Measurements from ENCODE around the gene ABCA4.

The ABCA4 gene

DNA sequence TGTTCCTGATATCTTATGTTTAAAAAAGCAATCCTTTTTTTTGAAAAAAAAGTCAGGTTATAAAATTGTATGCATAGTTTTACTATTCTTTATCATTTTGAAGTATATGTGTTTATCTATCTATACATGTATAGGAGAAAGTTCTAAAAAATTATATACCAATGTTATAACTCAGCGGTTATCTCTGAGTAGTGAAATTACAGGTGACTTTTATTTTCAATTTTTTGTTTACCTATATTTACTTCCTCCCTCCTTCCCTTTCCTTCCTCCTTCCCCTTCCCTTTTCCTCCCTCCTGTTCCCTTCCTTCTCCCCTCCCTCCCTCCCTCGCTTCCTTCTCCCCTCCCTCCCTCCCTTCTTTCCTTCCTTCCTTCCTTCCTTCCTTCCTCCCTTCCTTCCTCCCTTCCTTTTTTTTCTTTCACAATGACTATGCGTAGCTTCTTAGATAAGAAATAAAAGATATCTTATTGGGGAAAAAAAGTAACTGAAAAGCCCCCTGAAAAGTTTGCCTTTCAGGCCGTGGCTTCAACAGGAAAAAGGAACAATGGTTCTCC, 77.1 kb downstream of the ABCA4 start:
- Histone ChIP-seq H3K4me2 (ENCODE audit: insufficient read depth, low read length, poor library complexity, severe bottlenecking) (no peak overlapping the region), H2AK5ac (ENCODE audit: low read depth, low read length) (no peak overlapping the region), H2AFZ (ENCODE audit: low read length) (peak overlapping the region; percentile 71), H2BK5ac (ENCODE audit: low read length) (no peak overlapping the region), H3K4me1 (ENCODE audit: control insufficient read depth in 2 of 2, insufficient read depth in 1 of 2, low read depth in 1 of 2, low read length in 2 of 2) (peaks cover 7% of the 10 kb centered on the region in 2 donors), H3K36me3 (replicated peaks in 1 of 2; ENCODE audit: control insufficient read depth in 2 of 2, insufficient read depth in 2 of 2, low read length in 2 of 2) (no peaks in the 10 kb centered on the region), H4K8ac (ENCODE audit: low read depth, low read length) (no peak overlapping the region), H3K9ac (ENCODE audit: low read depth, low read length, poor library complexity) (no peak overlapping the region), H3K4ac (ENCODE audit: low read length) (no peak overlapping the region), H3K14ac (ENCODE audit: low read length) (no peak overlapping the region), H2BK12ac (ENCODE audit: low read length) (no peak overlapping the region), H3K18ac (ENCODE audit: low read length) (no peak overlapping the region), H3K27me3 (ENCODE audit: control insufficient read depth in 3 of 3, insufficient read depth in 3 of 3, low read depth in 1 of 3, low read length in 3 of 3) (no peaks in the 10 kb centered on the region), H4K91ac (ENCODE audit: low read depth, low read length, poor library complexity) (no peak overlapping the region), H2BK15ac (ENCODE audit: low read length) (no peak overlapping the region), H3K27ac (replicated peaks; ENCODE audit: low read length) (no peak overlapping the region), H3K9me3 (replicated peaks in 1 of 2; ENCODE audit: control insufficient read depth in 2 of 2, insufficient read depth in 1 of 2, low read depth in 1 of 2, low read length in 2 of 2) (no peaks in the 10 kb centered on the region), H3K4me3 (ENCODE audit: low read length in 2 of 2) (no peak overlapping the region), H3K23ac (ENCODE audit: low read depth, low read length, poor library complexity) (no peak overlapping the region), H3K79me1 (ENCODE audit: low read depth, low read length) (no peaks in the 10 kb centered on the region), H2BK120ac (ENCODE audit: low read depth, low read length) (no peak overlapping the region)
- DNase-seq (ENCODE audit: low spot score): no peak
- WGBS, 2 donors (ENCODE audit: extremely low coverage in 2 of 2, insufficient read length in 2 of 2, insufficient replicate concordance in 1 of 2): no CpG with 5 or more reads among the region's 4 CpGs

DNA sequence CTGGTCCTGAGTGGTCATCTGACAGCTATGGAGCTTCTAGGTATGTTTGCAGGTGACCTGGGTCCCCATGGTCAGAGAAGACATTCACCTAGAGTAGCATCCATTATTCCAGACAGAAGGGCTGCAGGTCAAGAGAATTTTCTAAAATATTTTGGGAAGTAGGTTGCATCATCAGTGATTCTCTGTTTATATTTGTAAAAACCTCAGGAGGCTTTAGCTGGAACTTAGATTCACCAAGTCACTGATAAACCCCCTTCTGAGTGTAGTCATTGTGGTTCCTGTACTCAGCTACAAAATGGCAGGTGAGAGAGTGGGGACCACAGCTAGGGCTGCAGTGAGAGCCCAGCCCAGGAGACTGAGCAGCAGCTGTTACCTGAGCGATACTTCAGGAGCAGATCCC, 78.6 kb downstream of the ABCA4 start:
- H3K4ac ChIP-seq (ENCODE audit: low read length): no peak overlapping the region

DNA sequence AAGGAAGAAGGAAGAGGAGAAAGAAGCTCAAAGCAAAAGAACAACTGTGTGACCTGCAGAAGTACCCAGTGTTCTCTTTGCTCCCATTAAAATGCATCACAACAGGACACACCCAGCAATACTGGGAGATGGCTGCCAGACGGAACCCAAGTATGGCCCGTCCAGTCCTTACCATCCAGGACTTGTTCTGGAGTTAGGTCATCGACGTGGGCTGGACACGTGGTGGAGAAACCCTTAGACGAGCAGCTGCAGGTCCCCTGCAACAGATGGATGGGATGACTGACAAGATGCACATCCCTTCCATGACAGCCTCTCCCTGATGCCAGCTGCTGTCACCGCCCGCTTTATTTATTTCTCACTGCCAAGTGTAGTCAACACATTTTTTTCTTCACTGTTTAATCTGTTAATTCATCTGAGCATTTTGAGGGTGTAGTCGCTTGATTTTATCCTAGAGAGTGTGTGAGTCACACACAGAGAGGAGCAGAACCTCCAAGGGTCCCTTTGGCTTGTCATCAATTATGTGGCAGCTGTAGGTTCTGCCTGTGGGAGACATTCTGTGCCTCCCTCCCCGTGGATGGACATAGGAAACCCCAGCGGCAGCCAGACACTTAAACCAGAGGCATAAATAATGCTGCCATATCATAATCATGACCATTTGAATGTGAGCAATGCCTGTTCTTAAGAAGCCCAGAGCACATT, 80.9 kb downstream of the ABCA4 start:
- H2BK15ac ChIP-seq (ENCODE audit: low read length): no peak overlapping the region
- no peak for DNase-seq (ENCODE audit: low spot score)
- no peak overlapping the region for H2BK5ac ChIP-seq (ENCODE audit: low read length)

More for the DNA sequence above, 78.6 kb downstream of the ABCA4 start:
- no peak overlapping the region for H3K9ac ChIP-seq (ENCODE audit: low read depth, low read length, poor library complexity)
- no peak for DNase-seq (ENCODE audit: low spot score)
- H3K36me3 ChIP-seq (replicated peaks in 1 of 2; ENCODE audit: control insufficient read depth in 2 of 2, insufficient read depth in 2 of 2, low read length in 2 of 2): no peaks in the 10 kb centered on the region
- H3K27me3 ChIP-seq (ENCODE audit: control insufficient read depth in 3 of 3, insufficient read depth in 3 of 3, low read depth in 1 of 3, low read length in 3 of 3): no peaks in the 10 kb centered on the region
- no peak overlapping the region for H2AK5ac ChIP-seq (ENCODE audit: low read depth, low read length)
- no peak overlapping the region for H4K8ac ChIP-seq (ENCODE audit: low read depth, low read length)
- H3K18ac ChIP-seq (ENCODE audit: low read length): peak overlapping the region; percentile 18
- no peaks in the 10 kb centered on the region for H3K9me3 ChIP-seq (replicated peaks in 1 of 2; ENCODE audit: control insufficient read depth in 2 of 2, insufficient read depth in 1 of 2, low read depth in 1 of 2, low read length in 2 of 2)
- no peak overlapping the region for H2BK5ac ChIP-seq (ENCODE audit: low read length)
- no CpG with 5 or more reads among the region's 1 CpG for WGBS, 2 donors (ENCODE audit: extremely low coverage in 2 of 2, insufficient read length in 2 of 2, insufficient replicate concordance in 1 of 2)
- H4K91ac ChIP-seq (ENCODE audit: low read depth, low read length, poor library complexity): no peak overlapping the region
- no peak overlapping the region for H2BK12ac ChIP-seq (ENCODE audit: low read length)
- no peak overlapping the region for H2BK120ac ChIP-seq (ENCODE audit: low read depth, low read length)
- no peak overlapping the region for H3K14ac ChIP-seq (ENCODE audit: low read length)
- H3K79me1 ChIP-seq (ENCODE audit: low read depth, low read length): no peaks in the 10 kb centered on the region
- no peak overlapping the region for H3K4me2 ChIP-seq (ENCODE audit: insufficient read depth, low read length, poor library complexity, severe bottlenecking)
- no peak overlapping the region for H3K4me3 ChIP-seq (ENCODE audit: low read length in 2 of 2)
- no peak overlapping the region for H2AFZ ChIP-seq (ENCODE audit: low read length)
- H3K4me1 ChIP-seq (ENCODE audit: control insufficient read depth in 2 of 2, insufficient read depth in 1 of 2, low read depth in 1 of 2, low read length in 2 of 2): peaks cover 5 to 9% of the 10 kb centered on the region in 2 donors
- H2BK15ac ChIP-seq (ENCODE audit: low read length): no peak overlapping the region
- H3K27ac ChIP-seq (replicated peaks; ENCODE audit: low read length): no peak overlapping the region
- H3K23ac ChIP-seq (ENCODE audit: low read depth, low read length, poor library complexity): no peak overlapping the region

DNA sequence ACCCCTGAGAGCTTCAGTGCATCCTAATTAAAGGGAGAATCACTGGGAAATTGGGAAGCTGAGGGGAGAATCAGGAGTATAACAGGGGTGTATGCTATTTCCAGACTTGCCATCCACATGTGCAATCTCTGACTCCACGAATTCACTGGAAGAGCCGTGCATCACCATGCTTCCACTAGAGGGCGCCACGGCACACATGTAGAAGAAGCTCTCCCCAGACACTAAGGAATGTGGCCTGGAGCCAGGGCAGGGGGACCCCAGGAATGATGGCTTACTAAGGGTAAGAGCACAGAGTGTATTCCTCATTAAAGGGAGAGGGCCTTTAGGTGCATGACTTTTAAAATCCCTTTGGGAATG, 81.5 kb downstream of the ABCA4 start:
- no peaks in the 10 kb centered on the region for H3K79me1 ChIP-seq (ENCODE audit: low read depth, low read length)

More for the DNA sequence above, 80.9 kb downstream of the ABCA4 start:
- Histone ChIP-seq H3K18ac (ENCODE audit: low read length) (peak overlapping the region; percentile 46), H3K4me3 (ENCODE audit: low read length in 2 of 2) (no peak overlapping the region), H3K4ac (ENCODE audit: low read length) (no peak overlapping the region), H3K79me1 (ENCODE audit: low read depth, low read length) (no peaks in the 10 kb centered on the region), H3K4me1 (ENCODE audit: control insufficient read depth in 2 of 2, insufficient read depth in 1 of 2, low read depth in 1 of 2, low read length in 2 of 2) (peaks cover 5 to 9% of the 10 kb centered on the region in 2 donors), H3K14ac (ENCODE audit: low read length) (no peak overlapping the region), H4K91ac (ENCODE audit: low read depth, low read length, poor library complexity) (no peak overlapping the region), H4K8ac (ENCODE audit: low read depth, low read length) (no peak overlapping the region), H2AK5ac (ENCODE audit: low read depth, low read length) (no peak overlapping the region), H3K36me3 (replicated peaks in 1 of 2; ENCODE audit: control insufficient read depth in 2 of 2, insufficient read depth in 2 of 2, low read length in 2 of 2) (no peaks in the 10 kb centered on the region), H2AFZ (ENCODE audit: low read length) (no peak overlapping the region), H3K27me3 (ENCODE audit: control insufficient read depth in 3 of 3, insufficient read depth in 3 of 3, low read depth in 1 of 3, low read length in 3 of 3) (peaks cover 0 to 3% (median 0%) of the 10 kb centered on the region in 3 experiments), H3K23ac (ENCODE audit: low read depth, low read length, poor library complexity) (no peak overlapping the region), H3K4me2 (ENCODE audit: insufficient read depth, low read length, poor library complexity, severe bottlenecking) (no peak overlapping the region), H3K9me3 (replicated peaks in 1 of 2; ENCODE audit: control insufficient read depth in 2 of 2, insufficient read depth in 1 of 2, low read depth in 1 of 2, low read length in 2 of 2) (no peaks in the 10 kb centered on the region), H3K9ac (ENCODE audit: low read depth, low read length, poor library complexity) (no peak overlapping the region), H2BK12ac (ENCODE audit: low read length) (no peak overlapping the region), H3K27ac (replicated peaks; ENCODE audit: low read length) (no peak overlapping the region), H2BK120ac (ENCODE audit: low read depth, low read length) (no peak overlapping the region)
- no CpG with 5 or more reads among the region's 11 CpGs for WGBS, 2 donors (ENCODE audit: extremely low coverage in 2 of 2, insufficient read length in 2 of 2, insufficient replicate concordance in 1 of 2)

More for the DNA sequence above, 81.5 kb downstream of the ABCA4 start:
- Histone ChIP-seq H3K14ac (ENCODE audit: low read length) (no peak overlapping the region), H3K9ac (ENCODE audit: low read depth, low read length, poor library complexity) (no peak overlapping the region), H3K27ac (replicated peaks; ENCODE audit: low read length) (no peak overlapping the region), H4K8ac (ENCODE audit: low read depth, low read length) (no peak overlapping the region), H3K4me2 (ENCODE audit: insufficient read depth, low read length, poor library complexity, severe bottlenecking) (no peak overlapping the region), H2BK120ac (ENCODE audit: low read depth, low read length) (no peak overlapping the region), H3K18ac (ENCODE audit: low read length) (no peak overlapping the region), H3K36me3 (replicated peaks in 1 of 2; ENCODE audit: control insufficient read depth in 2 of 2, insufficient read depth in 2 of 2, low read length in 2 of 2) (no peaks in the 10 kb centered on the region), H3K4ac (ENCODE audit: low read length) (no peak overlapping the region), H4K91ac (ENCODE audit: low read depth, low read length, poor library complexity) (no peak overlapping the region), H3K23ac (ENCODE audit: low read depth, low read length, poor library complexity) (no peak overlapping the region), H2AK5ac (ENCODE audit: low read depth, low read length) (no peak overlapping the region), H2BK12ac (ENCODE audit: low read length) (no peak overlapping the region), H3K27me3 (ENCODE audit: control insufficient read depth in 3 of 3, insufficient read depth in 3 of 3, low read depth in 1 of 3, low read length in 3 of 3) (peaks cover 0 to 3% (median 0%) of the 10 kb centered on the region in 3 experiments), H3K4me3 (ENCODE audit: low read length in 2 of 2) (no peak overlapping the region), H2BK5ac (ENCODE audit: low read length) (no peak overlapping the region), H3K9me3 (replicated peaks in 1 of 2; ENCODE audit: control insufficient read depth in 2 of 2, insufficient read depth in 1 of 2, low read depth in 1 of 2, low read length in 2 of 2) (no peaks in the 10 kb centered on the region), H3K4me1 (ENCODE audit: control insufficient read depth in 2 of 2, insufficient read depth in 1 of 2, low read depth in 1 of 2, low read length in 2 of 2) (peaks cover 5 to 7% of the 10 kb centered on the region in 2 donors), H2BK15ac (ENCODE audit: low read length) (no peak overlapping the region), H2AFZ (ENCODE audit: low read length) (no peak overlapping the region)
- WGBS, 2 donors (ENCODE audit: extremely low coverage in 2 of 2, insufficient read length in 2 of 2, insufficient replicate concordance in 1 of 2): no CpG with 5 or more reads among the region's 4 CpGs
- DNase-seq (ENCODE audit: low spot score): peak; percentile 86

Data from neuronal stem cell (in vitro differentiated cells).